Endothelial cell of umbilical vein (primary cell): Measurements from ENCODE around the gene PRRT1. TPM values are rescaled to one million over a fixed set of nuclear protein-coding genes. Genes with fewer than 3 reads are reported as not detected.

Source experiments
- BruUV-seq: library from RNA; stranded (reverse); fragments of 400-500 nt; replicated peaks from 2 replicates; lab custom pipeline; 2021; lab: Mats Ljungman, UMichigan
- CTCF ChIA-PET: fragments of 300-600, 350-600 bp; sonication (Branson Sonifier 250); formaldehyde crosslinking; loops from one replicate; lab custom pipeline; 2021; ENCODE audit warnings: antibody characterized with exemption, inconsistent platforms; lab: Charles Lee
- POLR2A ChIA-PET: fragments of 300-600, 350-600 bp; sonication (Branson Sonifier 250); formaldehyde crosslinking; loops from one replicate; lab custom pipeline; 2021; ENCODE audit warnings: antibody characterized with exemption, inconsistent platforms; lab: Charles Lee
- DNase-seq: peaks from one replicate; pipeline ENCODE4 v3.0.0-alpha.2; 2011; ENCODE audit warnings: low read depth, low spot score
- FAIRE-seq: peaks from 2 replicates; lab custom pipeline; 2011; peaks lifted over from hg19 to GRCh38; lab: Jason Lieb, UNC
- H2AFZ ChIP-seq: 2 replicates; pipeline ENCODE4 v1.6.0; 2012; ENCODE audit warnings: low read depth, low read length, control low read depth, inconsistent platforms
- H3K27ac ChIP-seq: 2 replicates; pipeline ENCODE4 v1.5.1; 2011; ENCODE audit warnings: low read depth, mild to moderate bottlenecking, control low read depth, low read length, moderate library complexity; ENCODE audit not compliant: insufficient read depth
- H3K27me3 ChIP-seq, 2 experiments: 2 replicates each; pipeline versions ENCODE4 v1.6.0 to v1.6.1; 2011; ENCODE audit warnings: low read length in 2 of 2, mixed read lengths in 1 of 2; ENCODE audit not compliant: control insufficient read depth in 2 of 2, insufficient read depth in 2 of 2
- H3K36me3 ChIP-seq, 2 experiments: 2 replicates in 1 of 2; 3 replicates in 1 of 2; pipeline ENCODE4 v1.5.1; 2011; ENCODE audit warnings: low read length in 2 of 2, mild to moderate bottlenecking in 1 of 2, moderate library complexity in 1 of 2; ENCODE audit not compliant: control insufficient read depth in 2 of 2, insufficient read depth in 2 of 2; ENCODE audit errors: extremely low read depth in 1 of 2
- H3K4me1 ChIP-seq: 3 replicates; pipeline ENCODE4 v1.5.1; 2011; ENCODE audit warnings: mild to moderate bottlenecking, low read length; ENCODE audit not compliant: control insufficient read depth, insufficient read depth; ENCODE audit errors: extremely low read depth
- H3K4me2 ChIP-seq: 2 replicates; pipeline ENCODE4 v1.6.1; 2011; ENCODE audit warnings: low read length, control low read depth, mixed read lengths; ENCODE audit not compliant: insufficient read depth
- H3K4me3 ChIP-seq, 3 experiments: fragments of 200-600 bp in 1 of 3; sonication (generic), shearing (Covaris generic) in 1 of 3; replicated peaks in 1 of 3; 2 replicates each; pipeline ENCODE4 v1.5.1; 2011 to 2016; ENCODE audit warnings: control low read depth in 3 of 3, low read length in 3 of 3, mild to moderate bottlenecking in 2 of 3, inconsistent platforms in 1 of 3, low read depth in 1 of 3, moderate library complexity in 1 of 3; ENCODE audit not compliant: insufficient read depth in 1 of 3
- H3K79me2 ChIP-seq: 2 replicates; pipeline ENCODE4 v1.6.0; 2012; ENCODE audit warnings: low read length, inconsistent platforms; ENCODE audit not compliant: control insufficient read depth, insufficient read depth
- H3K9ac ChIP-seq: replicated peaks from 2 replicates; pipeline ENCODE3; 2011; ENCODE audit warnings: low read length, control low read depth; ENCODE audit not compliant: insufficient read depth; ENCODE audit errors: extremely low read depth
- H3K9me1 ChIP-seq: replicated peaks from 3 replicates; pipeline ENCODE4 v1.6.0; 2011; ENCODE audit warnings: mild to moderate bottlenecking, low read length; ENCODE audit not compliant: control insufficient read depth, insufficient read depth; ENCODE audit errors: extremely low read depth
- H3K9me3 ChIP-seq: replicated peaks from 2 replicates; pipeline ENCODE4 v1.5.1; 2012; ENCODE audit warnings: low read length, inconsistent platforms; ENCODE audit not compliant: control insufficient read depth, insufficient read depth
- H4K20me1 ChIP-seq: replicated peaks from 2 replicates; pipeline ENCODE3; 2011; ENCODE audit warnings: mild to moderate bottlenecking, low read length; ENCODE audit not compliant: control insufficient read depth, insufficient read depth; ENCODE audit errors: extremely low read depth
- EZH2 ChIP-seq: IDR thresholded peaks from 2 replicates; pipeline ENCODE4 v1.6.1; 2012; ENCODE audit warnings: borderline replicate concordance, low read depth, mild to moderate bottlenecking, moderate library complexity, low read length, inconsistent platforms; ENCODE audit not compliant: severe bottlenecking
- FOS ChIP-seq: IDR thresholded peaks from 2 replicates; pipeline ENCODE4 v1.6.1; 2011; ENCODE audit warnings: mild to moderate bottlenecking, low read length, moderate library complexity, borderline replicate concordance; ENCODE audit not compliant: insufficient read depth
- GATA2 ChIP-seq: IDR thresholded peaks from 2 replicates; pipeline ENCODE4 v1.7.0; 2011; ENCODE audit warnings: low read depth, mild to moderate bottlenecking, moderate library complexity, mixed read lengths, low read length; ENCODE audit not compliant: insufficient read length, insufficient read depth
- JUN ChIP-seq: IDR thresholded peaks from 2 replicates; pipeline ENCODE4 v1.6.1; 2011; ENCODE audit warnings: borderline replicate concordance, low read depth; ENCODE audit not compliant: insufficient read length, insufficient read depth
- MYC ChIP-seq: IDR thresholded peaks from one replicate; pipeline ENCODE4 v1.6.1; 2011; ENCODE audit warnings: mild to moderate bottlenecking, low read depth, low read length
- POLR2A ChIP-seq: IDR thresholded peaks from 2 replicates; pipeline ENCODE4 v1.6.1; 2012; ENCODE audit warnings: low read depth, mild to moderate bottlenecking, control low read depth, low read length
- POLR2AphosphoS5 ChIP-seq: IDR thresholded peaks from 2 replicates; pipeline ENCODE4 v1.6.1; 2012; ENCODE audit warnings: low read depth, mild to moderate bottlenecking, control low read depth, low read length, moderate library complexity; ENCODE audit not compliant: insufficient read depth
- dilution Hi-C: fragments of 300-500 bp; cut with MboI; formaldehyde crosslinking; loops from one replicate; pipeline ENCODE4 v1.15.0; 2019; ENCODE audit warnings: low sequenced_read_pairs; ENCODE audit not compliant: extremely low pct_ligation_motif_present
- intact Hi-C: fragments of 100-400 bp; cut with micrococcal nuclease; formaldehyde crosslinking; loops from one replicate; pipeline ENCODE4 v1.10.0; 2022
- polyA plus RNA-seq, 4 experiments: library from polyadenylated mRNA; depleted of rRNA in 3 of 4; stranded (reverse) in 3 of 4; unstranded in 1 of 4; fragments of >200 nt; gene quantifications; 2 replicates each; pipeline versions ENCODE4 v1.2.1 to v1.2.3, GENCODE V29; 2011 to 2012; ENCODE audit warnings: missing spikeins in 1 of 4
- total RNA-seq: library from RNA; stranded (reverse); gene quantifications from 2 replicates; pipeline ENCODE4 v1.2.3, GENCODE V29; 2021
- TF ChIP-seq, protein P1 (sequence below), 2 donors: IDR thresholded peaks; 1 replicate in 1 of 2; 2 replicates in 1 of 2; pipeline ENCODE4 v1.5.1; 2011; ENCODE audit warnings: low read length in 2 of 2, mild to moderate bottlenecking in 2 of 2, moderate library complexity in 2 of 2, control low read depth in 1 of 2, inconsistent platforms in 1 of 2, low read depth in 1 of 2; ENCODE audit not compliant: insufficient read depth in 1 of 2; ENCODE audit errors: extremely low read depth in 1 of 2
- TF ChIP-seq, protein P2 (sequence below): IDR thresholded peaks from 2 replicates; pipeline ENCODE4 v1.6.1; 2011; ENCODE audit not compliant: insufficient read depth, insufficient read length

PRRT1 gene
- total and polyA plus RNA-seq, 2 donors (not counting 3 experiments of a cell fraction or from before 2014, with no cell fraction given) = 0.55 to 1.3 TPM

DNA sequence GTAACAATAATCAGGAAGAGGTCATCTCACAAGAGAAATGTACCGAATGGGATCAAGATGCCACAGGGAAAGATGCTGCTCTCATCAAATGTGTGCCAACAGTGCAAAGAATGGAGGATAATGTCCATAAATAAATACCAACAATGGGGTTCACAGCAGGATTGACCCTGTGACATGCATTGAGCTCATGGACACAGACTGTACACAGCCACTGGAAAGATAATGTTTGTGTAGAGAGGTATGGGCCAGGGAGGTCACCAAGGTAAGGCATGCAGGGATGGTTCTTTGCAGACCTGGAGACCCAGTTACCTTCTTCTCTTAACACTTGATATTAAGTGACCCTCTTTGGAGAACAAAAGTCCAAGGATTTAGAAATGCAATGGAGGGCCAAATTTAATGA, 22.7 kb upstream of the PRRT1 start:
- BruUV-seq = no TSS peak
- dilution Hi-C loops = no loop called here
- Histone ChIP-seq H3K4me3 (no peak overlapping the region), H3K27ac (no peak overlapping the region), H3K36me3 (peaks cover 0 to 8% of the 10 kb centered on the region in 2 experiments), H2AFZ (no peak overlapping the region), H4K20me1 (no peaks in the 10 kb centered on the region), H3K79me2 (peaks cover 21% of the 10 kb centered on the region), H3K9me3 (no peaks in the 10 kb centered on the region), H3K4me1 (peaks cover 30% of the 10 kb centered on the region), H3K9ac (no peak overlapping the region), H3K9me1 (no peaks in the 10 kb centered on the region), H3K27me3 (no peaks in the 10 kb centered on the region), H3K4me2 (peak overlapping the region; percentile 82)
- POLR2A ChIA-PET = no interaction called here
- DNase-seq (no peak), FAIRE-seq (no peak)
- intact Hi-C loops = no loop called here
- no peak for TF ChIP-seq JUN
- TF ChIP-seq GATA2 = no peak
- no peak for TF ChIP-seq POLR2AphosphoS5
- TF ChIP-seq, protein P1, sequence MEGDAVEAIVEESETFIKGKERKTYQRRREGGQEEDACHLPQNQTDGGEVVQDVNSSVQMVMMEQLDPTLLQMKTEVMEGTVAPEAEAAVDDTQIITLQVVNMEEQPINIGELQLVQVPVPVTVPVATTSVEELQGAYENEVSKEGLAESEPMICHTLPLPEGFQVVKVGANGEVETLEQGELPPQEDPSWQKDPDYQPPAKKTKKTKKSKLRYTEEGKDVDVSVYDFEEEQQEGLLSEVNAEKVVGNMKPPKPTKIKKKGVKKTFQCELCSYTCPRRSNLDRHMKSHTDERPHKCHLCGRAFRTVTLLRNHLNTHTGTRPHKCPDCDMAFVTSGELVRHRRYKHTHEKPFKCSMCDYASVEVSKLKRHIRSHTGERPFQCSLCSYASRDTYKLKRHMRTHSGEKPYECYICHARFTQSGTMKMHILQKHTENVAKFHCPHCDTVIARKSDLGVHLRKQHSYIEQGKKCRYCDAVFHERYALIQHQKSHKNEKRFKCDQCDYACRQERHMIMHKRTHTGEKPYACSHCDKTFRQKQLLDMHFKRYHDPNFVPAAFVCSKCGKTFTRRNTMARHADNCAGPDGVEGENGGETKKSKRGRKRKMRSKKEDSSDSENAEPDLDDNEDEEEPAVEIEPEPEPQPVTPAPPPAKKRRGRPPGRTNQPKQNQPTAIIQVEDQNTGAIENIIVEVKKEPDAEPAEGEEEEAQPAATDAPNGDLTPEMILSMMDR (IDR thresholded peaks at IDR 0.05; ENCODE audit: extremely low read depth in 1 of 2, insufficient read depth in 1 of 2, low read depth in 1 of 2, low read length in 2 of 2) = no peak
- TF ChIP-seq, protein P2, sequence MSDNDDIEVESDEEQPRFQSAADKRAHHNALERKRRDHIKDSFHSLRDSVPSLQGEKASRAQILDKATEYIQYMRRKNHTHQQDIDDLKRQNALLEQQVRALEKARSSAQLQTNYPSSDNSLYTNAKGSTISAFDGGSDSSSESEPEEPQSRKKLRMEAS = no peak
- no peak for TF ChIP-seq EZH2
- no peak for TF ChIP-seq FOS
- TF ChIP-seq MYC = no peak
- no peak for TF ChIP-seq POLR2A
- CTCF ChIA-PET = no interaction called here
